HL-60/S4 treated with phorbol 12-myristate 13-acetate at 8.2 ng/mL for 4 days and 3 days (cell line): ENCODE measurements around the gene UCN.
"Not testable (repeated sequence)": the region's sequence is repeated elsewhere in the genome, so short reads cannot be mapped to it uniquely, and the experiment has no call there.

ENCODE experiments used
- in situ Hi-C: fragments of 300-500 bp; cut with MboI; formaldehyde crosslinking; loops from 2 replicates; pipeline ENCODE4 v1.15.0; 2022; ENCODE audit warnings: low sequenced_read_pairs

The UCN gene

GRCh38 chr2:27315122-27315521, 6.9 kb upstream of the UCN start:
- in situ Hi-C loops, result no loop called here

DNA sequence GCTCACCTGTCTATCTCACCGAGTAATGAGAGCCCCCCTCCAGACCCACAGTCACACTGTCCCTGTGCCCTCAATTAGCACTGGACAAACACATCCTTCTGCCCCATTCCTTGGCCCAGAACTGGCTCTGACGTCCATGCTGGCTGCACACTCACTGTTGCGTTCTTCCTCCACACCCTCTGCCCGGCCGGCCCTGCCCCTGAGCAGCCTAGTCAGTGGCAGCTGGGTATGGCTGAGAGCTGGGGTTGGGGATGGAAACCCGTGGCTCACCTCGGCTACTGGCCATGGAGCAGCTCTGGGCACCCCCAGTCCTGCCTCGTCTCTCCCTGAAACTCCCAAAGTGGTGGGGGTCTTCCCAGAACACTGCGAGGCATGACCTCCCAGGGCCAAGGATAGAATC, 6.5 kb upstream of the UCN start:
- in situ Hi-C loops, result no loop called here

GRCh38 chr2:27313882-27314645, 5.8 kb upstream of the UCN start:
- in situ Hi-C loops, result no loop called here

DNA sequence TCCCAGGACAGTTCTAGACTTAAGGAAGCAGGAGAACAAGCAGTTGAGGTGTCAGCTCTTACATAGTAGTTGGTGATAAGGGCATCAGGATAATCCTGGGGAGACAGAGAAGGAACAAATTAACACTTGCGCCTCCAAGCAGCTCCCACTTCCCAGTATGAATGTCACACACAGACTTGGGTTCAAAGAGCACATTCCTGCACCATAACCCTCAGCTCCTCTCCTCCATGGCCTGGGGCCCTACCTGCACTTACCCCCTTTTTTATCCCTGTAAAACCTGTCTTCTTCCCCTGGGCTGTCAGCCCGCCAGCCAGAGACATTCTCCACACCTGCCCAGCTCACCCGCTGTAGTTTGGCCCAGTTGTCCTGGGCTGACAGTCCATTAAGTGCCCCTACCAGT, 3.9 kb upstream of the UCN start:
- in situ Hi-C loops, result no loop called here

- in situ Hi-C loops, result no loop called here
These were observed 1.4 kb upstream of the UCN start for GRCh38 chr2:27309651-27310050.

DNA sequence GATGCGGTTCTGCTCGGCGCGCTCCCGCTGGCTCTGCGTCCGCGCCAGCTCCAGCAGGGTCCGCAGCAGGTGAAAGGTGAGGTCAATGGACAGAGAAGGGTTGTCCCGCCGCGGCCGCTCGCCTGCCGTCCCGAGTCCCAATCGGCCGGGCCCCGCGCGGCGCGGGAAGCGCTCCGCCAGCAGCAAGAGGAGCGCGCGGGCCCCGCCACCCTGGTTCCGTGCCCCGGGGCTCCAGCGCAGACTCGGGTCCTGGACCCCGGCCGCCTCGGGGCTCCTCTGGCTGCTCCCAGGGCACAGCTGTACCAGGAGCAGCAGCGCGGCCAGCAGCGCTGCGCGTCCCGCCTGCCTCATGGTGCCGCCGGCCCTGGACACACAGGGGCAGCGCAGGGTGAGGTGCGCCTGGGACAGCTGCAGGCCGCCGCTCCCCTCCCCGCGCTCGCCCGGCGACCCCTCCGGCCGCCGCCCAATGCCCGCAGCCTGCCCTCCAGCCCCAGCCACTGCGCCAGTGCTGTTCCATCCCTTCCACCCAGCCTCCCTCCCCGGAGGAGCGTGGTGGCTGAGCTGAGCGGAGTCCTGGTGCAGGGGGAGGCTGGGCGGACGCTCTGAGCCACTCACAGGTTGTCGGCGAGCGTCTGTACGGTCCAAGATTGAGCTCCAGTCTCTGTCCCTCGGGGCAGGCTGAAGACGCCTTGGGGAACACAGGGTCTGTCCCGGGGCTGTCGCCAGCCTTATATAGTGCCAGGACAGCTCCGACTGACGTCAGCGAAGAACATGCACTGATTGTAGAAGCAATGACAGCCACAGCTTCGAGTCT, 493 bp downstream of the UCN start:
- in situ Hi-C loops, result no loop called here

DNA sequence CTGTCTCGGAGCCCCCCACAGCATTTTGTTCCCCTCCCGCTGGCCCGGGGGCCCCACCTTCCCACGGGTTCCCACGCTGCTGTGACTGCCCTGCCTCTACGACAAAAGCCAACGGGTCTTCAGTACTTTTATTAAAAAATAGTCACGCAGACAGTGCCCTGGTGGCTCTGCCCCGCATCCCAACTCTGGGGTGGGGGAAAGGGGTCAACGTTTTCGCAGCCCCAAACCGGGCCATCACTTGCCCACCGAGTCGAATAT, 1.0 kb downstream of the UCN start:
- in situ Hi-C loops, result no loop called here

DNA sequence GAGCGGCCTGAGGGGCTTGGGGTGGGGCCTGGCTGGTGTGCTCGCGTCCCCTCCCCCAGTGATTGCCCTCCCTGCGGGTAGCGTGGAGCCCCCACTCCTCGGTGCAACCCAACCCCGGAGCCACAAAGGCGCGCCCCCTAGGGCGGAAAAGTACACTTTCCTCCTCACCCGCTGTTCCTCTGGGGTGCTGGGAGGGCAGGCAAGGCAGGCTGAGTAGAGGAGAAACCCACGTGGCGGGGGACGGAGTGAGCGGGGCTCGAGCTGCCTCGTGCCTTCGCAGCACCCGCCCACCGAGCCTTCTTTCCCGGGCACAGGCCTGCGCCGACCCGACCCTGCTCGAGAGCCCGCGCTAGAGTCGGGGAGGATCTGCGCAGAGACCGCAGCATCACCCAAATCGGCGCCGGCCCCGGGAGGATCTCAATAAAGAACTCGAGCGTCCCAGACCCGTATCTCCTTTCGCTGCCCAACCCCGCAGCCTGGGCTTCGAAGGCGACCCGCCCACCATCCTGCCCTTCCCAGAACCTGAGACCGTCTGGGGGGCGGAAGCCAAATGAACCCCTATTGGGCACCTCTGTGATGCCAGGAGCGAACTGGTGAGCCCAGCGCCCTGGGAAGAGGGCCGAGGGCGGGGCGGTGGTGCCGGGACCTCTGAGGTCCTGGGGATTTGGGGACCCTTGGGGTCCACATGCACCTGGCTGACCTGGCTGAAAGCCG, 1.5 kb downstream of the UCN start:
- in situ Hi-C loops, result no loop called here

DNA sequence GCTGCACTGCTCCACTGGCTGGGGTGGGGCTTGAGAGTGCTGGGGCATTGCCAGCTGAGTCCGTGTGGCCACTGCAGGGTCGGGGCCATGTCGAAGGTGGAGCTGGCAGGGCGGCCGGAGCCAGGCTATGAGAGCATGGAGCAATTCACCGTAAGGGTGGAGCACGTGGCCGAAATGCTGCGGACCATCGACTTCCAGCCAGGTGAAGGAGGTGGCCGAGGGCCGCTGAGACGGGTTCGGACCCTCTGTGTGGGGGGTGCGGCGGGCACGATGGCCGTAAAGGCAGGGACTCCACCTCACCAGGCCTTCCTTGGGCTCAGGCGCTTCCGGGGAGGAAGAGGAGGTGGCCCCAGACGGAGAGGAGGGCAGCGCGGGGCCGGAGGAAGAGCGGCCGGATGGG, 2.1 kb downstream of the UCN start:
- in situ Hi-C loops, result no loop called here

- in situ Hi-C loops, result no loop called here
These were observed 2.7 kb downstream of the UCN start for GRCh38 chr2:27305516-27305915.

DNA sequence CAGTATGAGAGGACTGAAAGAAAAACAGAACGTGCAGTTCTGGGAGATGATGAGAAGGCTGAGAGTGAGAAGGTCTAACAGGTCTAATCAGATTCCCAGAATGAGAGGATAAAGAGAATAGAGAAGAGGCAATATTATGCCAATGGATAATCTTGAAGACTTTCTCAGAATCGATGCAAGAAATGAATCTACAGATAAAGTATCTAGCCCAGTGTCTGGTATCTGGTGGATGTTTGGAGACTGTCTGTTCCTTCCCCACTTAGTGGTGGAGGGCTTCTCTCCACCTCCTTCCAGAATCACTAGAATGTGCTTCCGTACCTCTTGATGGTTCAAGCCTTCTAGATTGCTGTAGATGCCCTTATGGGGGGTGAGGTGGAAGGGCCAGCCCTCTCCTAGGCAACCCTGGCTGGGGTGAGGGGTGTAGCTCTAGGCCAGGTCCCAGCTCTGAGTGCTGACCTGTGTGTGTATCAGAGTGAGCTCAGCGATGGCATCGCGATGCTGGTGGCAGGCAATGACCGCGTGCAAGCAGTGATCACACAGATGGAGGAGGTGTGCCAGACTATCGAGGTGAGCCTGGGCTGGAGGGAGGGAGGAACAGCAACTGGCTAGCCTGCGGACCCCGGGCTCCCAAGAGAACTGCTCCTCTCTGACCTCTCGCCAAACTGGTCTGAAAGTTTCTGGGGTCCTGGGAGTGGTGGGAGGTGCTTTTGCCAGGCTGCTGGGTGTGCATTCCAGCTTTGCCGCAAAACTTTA, 3.6 kb downstream of the UCN start:
- in situ Hi-C loops, result no loop called here

GRCh38 chr2:27303093-27304025, 4.9 kb downstream of the UCN start:
- in situ Hi-C loops, result no loop called here

GRCh38 chr2:27300606-27301005, 7.6 kb downstream of the UCN start:
- in situ Hi-C loops, result not testable (repeated sequence)

DNA sequence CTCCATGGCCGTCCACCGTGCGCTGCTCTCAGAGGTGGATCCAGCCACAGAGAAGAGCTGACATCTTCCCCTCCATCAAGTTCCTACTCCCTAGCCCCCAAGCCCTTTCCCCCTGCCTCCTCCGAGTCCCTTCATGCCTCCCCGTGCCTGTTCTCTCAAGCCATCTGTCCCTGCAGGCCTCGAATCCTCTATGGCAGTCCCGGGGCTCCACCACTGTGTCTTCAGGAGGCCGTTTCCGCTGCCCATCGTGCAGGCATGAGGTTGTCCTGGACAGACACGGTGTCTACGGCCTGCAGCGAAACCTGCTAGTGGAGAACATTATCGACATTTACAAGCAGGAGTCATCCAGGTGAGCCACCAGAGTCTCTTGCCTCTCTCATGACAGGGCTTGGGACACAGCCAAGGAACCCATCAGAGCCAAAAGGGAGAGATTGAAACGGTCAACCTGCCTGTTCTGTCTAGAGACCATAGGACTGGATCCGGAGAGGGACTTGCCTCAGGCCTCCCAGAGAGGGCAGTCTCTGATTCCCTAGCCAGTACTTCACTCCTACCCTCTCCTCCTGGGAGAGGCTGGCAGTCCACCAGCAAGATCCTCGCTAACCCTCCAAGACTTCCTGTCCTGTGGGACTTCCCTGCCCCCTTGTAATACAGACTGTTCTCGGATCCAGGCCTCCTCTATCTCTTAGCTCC, 9.7 kb downstream of the UCN start:
- in situ Hi-C loops, result loop anchor here (25.0 kb wide), 1 partner anchor 186 kb away; the partner anchor contains the start of genes ABHD1 and CGREF1

GRCh38 chr2:27297195-27297594, 11.1 kb downstream of the UCN start:
- in situ Hi-C loops, result loop anchor here (25.0 kb wide), 1 partner anchor 185 kb away; the partner anchor contains the start of genes ABHD1 and CGREF1

GRCh38 chr2:27296481-27296880, 11.8 kb downstream of the UCN start:
- in situ Hi-C loops, result loop anchor here (25.0 kb wide), 1 partner anchor 184 kb away; the partner anchor contains the start of genes ABHD1 and CGREF1

GRCh38 chr2:27294928-27295327, 13.3 kb downstream of the UCN start:
- in situ Hi-C loops, result loop anchor here (25.0 kb wide), 1 partner anchor 183 kb away; the partner anchor contains the start of genes ABHD1 and CGREF1

GRCh38 chr2:27291865-27292264, 16.4 kb downstream of the UCN start:
- in situ Hi-C loops, result loop anchor here (25.0 kb wide), 1 partner anchor 180 kb away; the partner anchor contains the start of genes ABHD1 and CGREF1

DNA sequence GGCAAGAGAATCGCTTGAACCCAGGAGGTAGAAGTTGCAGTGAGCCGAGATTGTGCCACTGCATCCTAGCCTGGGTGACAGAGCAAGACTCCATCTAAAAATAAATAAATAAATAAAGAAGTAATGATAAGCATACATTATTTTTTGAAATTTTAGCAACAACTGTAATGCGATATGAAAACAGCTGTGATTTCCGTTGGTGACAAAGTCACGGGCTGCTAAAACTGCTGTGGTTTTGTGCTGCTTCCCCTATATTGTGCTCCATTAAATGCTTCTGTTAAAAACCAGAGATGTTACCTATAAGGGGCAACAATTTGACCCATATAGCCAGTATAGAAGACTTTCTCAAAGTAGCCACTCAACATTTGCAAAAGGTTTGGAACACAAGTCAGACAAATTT, 17.7 kb downstream of the UCN start:
- in situ Hi-C loops, result loop anchor here (25.0 kb wide), 1 partner anchor 178 kb away; the partner anchor contains the start of genes ABHD1 and CGREF1
